OCI-LY1 (cell line): ENCODE results near the gene DHH.

Experiments
- H2AFZ ChIP-seq: fragments of 200-600 bp; sonication (generic), shearing (Covaris generic); 2 replicates; pipeline ENCODE4 v1.6.0; 2014; ENCODE audit warnings: antibody characterized with exemption, mild to moderate bottlenecking, low read length
- H3F3A ChIP-seq: fragments of 200-600 bp; sonication (generic), shearing (Covaris generic); 2 replicates; pipeline ENCODE4 v1.6.0; 2014; ENCODE audit warnings: mild to moderate bottlenecking, antibody characterized with exemption, low read length, moderate library complexity; ENCODE audit not compliant: insufficient read depth
- H3K27ac ChIP-seq: fragments of 200-600 bp; sonication (generic); 2 replicates; pipeline ENCODE4 v1.5.1; 2014; ENCODE audit warnings: low read length, mixed run types, mild to moderate bottlenecking, low read depth; ENCODE audit not compliant: poor library complexity, severe bottlenecking
- H3K27me3 ChIP-seq: fragments of 200-600 bp; sonication (generic); 2 replicates; pipeline ENCODE4 v1.6.0; 2014; ENCODE audit warnings: antibody characterized with exemption, mild to moderate bottlenecking, low read length, moderate library complexity; ENCODE audit not compliant: insufficient read depth
- H3K36me3 ChIP-seq: fragments of 200-600 bp; sonication (generic); 2 replicates; pipeline ENCODE4 v1.6.1; 2014; ENCODE audit warnings: mild to moderate bottlenecking, antibody characterized with exemption, low read length, moderate library complexity, mixed read lengths; ENCODE audit not compliant: insufficient read depth
- H3K4me1 ChIP-seq: fragments of 200-600 bp; sonication (generic); 2 replicates; pipeline ENCODE4 v1.5.1; 2014; ENCODE audit warnings: mild to moderate bottlenecking, low read length, moderate library complexity; ENCODE audit not compliant: insufficient read depth, severe bottlenecking
- H3K4me2 ChIP-seq: fragments of 200-600 bp; sonication (generic), shearing (Covaris generic); 2 replicates; pipeline ENCODE4 v1.6.1; 2014; ENCODE audit warnings: low read length
- H3K4me3 ChIP-seq: fragments of 200-600 bp; sonication (generic); 2 replicates; pipeline ENCODE4 v1.5.1; 2014; ENCODE audit warnings: low read length, low read depth, mild to moderate bottlenecking, mixed read lengths; ENCODE audit not compliant: poor library complexity, severe bottlenecking
- H3K79me2 ChIP-seq: fragments of 200-600 bp; shearing (Covaris generic); 2 replicates; pipeline ENCODE4 v1.6.1; 2016; ENCODE audit warnings: mixed run types, low read length, mixed read lengths; ENCODE audit not compliant: insufficient read depth
- H3K9ac ChIP-seq: fragments of 200-600 bp; sonication (generic), shearing (Covaris generic); 2 replicates; pipeline ENCODE4 v1.6.1; 2014; ENCODE audit warnings: mild to moderate bottlenecking, low read length, mixed read lengths
- H3K9me2 ChIP-seq: fragments of 200-600 bp; sonication (generic), shearing (Covaris generic); 2 replicates; pipeline ENCODE4 v1.6.1; 2014; ENCODE audit warnings: low read depth, mild to moderate bottlenecking, low read length, mixed read lengths
- H3K9me3 ChIP-seq: fragments of 200-600 bp; shearing (Covaris generic); 2 replicates; pipeline ENCODE4 v1.6.1; 2014; ENCODE audit warnings: low read length, mixed read lengths
- H4K20me1 ChIP-seq: fragments of 200-600 bp; sonication (generic), shearing (Covaris generic); 2 replicates; pipeline ENCODE4 v1.6.0; 2016; ENCODE audit warnings: mild to moderate bottlenecking, low read length; ENCODE audit not compliant: insufficient read depth
- EZH2 ChIP-seq: fragments of 200-600 bp; sonication (generic), shearing (Covaris generic); IDR thresholded peaks from 2 replicates; pipeline ENCODE4 v1.8.0; 2017; ENCODE audit warnings: borderline replicate concordance, mixed run types, mild to moderate bottlenecking, antibody characterized with exemption, low read length, moderate library complexity, mixed read lengths
- TF ChIP-seq, protein P1 (sequence below): fragments of 200-600 bp; sonication (generic), shearing (Covaris generic); IDR thresholded peaks from 2 replicates; pipeline ENCODE4 v1.5.1; 2017; ENCODE audit warnings: mild to moderate bottlenecking, antibody characterized with exemption, low read length, moderate library complexity, mixed read lengths

The DHH gene

DNA sequence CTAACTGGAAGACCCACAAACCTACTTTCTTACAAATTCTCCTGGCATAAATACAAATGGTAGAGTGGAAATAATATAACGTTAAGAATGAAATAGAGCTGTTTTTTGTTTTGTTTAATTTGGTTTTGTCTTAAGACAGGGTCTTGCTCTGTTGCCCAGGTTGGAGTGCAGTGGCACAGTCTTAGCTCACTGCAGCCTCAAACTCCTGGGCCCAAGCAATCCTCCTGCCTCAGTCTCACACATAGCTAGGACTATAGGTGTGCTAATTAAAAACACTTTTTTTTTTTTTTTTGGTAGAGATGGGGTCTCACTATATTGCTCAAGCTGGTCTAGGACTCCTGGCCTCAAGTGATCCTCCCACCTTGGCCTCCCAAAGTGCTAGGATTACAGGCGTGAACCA is 4.1 kb upstream of the DHH start:
- Histone ChIP-seq H3K9me2 (no peaks in the 10 kb centered on the region), H3K9me3 (no peaks in the 10 kb centered on the region), H3K4me3 (no peak overlapping the region), H2AFZ (no peak overlapping the region), H3K27me3 (no peaks in the 10 kb centered on the region; the same call in 1 of the 2 replicates), H3K79me2 (no peaks in the 10 kb centered on the region), H3K4me1 (peaks cover 11% of the 10 kb centered on the region), H3K27ac (no peak overlapping the region), H4K20me1 (no peaks in the 10 kb centered on the region), H3K36me3 (peaks cover 53% of the 10 kb centered on the region), H3K4me2 (no peak overlapping the region), H3K9ac (no peak overlapping the region), H3F3A (no peaks in the 10 kb centered on the region)
- TF ChIP-seq, protein P1, sequence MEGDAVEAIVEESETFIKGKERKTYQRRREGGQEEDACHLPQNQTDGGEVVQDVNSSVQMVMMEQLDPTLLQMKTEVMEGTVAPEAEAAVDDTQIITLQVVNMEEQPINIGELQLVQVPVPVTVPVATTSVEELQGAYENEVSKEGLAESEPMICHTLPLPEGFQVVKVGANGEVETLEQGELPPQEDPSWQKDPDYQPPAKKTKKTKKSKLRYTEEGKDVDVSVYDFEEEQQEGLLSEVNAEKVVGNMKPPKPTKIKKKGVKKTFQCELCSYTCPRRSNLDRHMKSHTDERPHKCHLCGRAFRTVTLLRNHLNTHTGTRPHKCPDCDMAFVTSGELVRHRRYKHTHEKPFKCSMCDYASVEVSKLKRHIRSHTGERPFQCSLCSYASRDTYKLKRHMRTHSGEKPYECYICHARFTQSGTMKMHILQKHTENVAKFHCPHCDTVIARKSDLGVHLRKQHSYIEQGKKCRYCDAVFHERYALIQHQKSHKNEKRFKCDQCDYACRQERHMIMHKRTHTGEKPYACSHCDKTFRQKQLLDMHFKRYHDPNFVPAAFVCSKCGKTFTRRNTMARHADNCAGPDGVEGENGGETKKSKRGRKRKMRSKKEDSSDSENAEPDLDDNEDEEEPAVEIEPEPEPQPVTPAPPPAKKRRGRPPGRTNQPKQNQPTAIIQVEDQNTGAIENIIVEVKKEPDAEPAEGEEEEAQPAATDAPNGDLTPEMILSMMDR: no peak
- no peak for TF ChIP-seq EZH2

DNA sequence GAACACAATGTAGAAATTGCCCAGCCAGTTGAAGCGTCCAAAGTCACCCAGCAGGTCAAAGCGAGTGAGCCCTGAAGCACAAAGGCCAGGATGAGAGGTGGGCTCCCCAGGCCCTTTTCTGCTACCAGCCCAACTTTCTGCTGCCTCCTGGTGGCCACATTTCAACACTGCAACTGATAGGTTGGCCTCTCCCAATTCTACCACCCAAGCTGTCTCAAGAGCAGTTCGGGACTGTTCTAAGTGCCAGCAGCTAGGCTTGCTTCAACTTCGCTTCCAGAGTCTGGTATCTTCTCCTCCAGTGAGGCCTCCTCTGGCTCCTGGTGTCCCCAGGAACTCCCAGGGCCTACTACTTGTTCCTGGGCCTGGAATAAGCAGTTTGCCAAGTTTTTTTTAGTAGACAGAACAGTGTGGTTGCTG is 3.4 kb upstream of the DHH start:
- Histone ChIP-seq H3F3A (no peaks in the 10 kb centered on the region), H3K4me1 (peaks cover 12% of the 10 kb centered on the region), H3K9me3 (no peaks in the 10 kb centered on the region), H3K4me2 (no peak overlapping the region), H3K27ac (no peak overlapping the region), H3K27me3 (no peaks in the 10 kb centered on the region; the same call in 1 of the 2 replicates), H3K9ac (no peak overlapping the region), H3K36me3 (peaks cover 47% of the 10 kb centered on the region), H3K9me2 (no peaks in the 10 kb centered on the region), H3K79me2 (no peaks in the 10 kb centered on the region), H4K20me1 (no peaks in the 10 kb centered on the region), H3K4me3 (no peak overlapping the region), H2AFZ (no peak overlapping the region)
- TF ChIP-seq, protein P1: peak; percentile 79
- TF ChIP-seq EZH2: no peak

DNA sequence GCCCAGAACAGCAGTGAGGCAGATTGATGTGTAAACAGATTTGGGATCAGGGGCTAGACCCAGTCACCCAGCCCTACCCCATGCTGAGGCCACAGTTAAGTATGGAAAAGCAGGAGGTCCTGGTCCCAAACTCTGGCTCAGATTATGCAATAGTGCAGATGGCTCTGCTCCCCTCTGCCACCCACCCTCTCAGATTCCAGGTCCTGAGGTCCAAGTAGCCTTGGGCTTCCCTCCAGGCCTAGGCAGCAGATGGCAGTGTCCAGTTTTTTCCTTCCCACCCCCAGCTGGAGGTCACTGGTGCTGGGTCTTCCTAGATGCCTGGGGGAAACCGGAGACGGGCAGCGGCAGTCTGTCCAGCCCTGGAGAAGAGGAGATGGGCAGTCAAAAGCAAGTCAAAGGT is 2.8 kb upstream of the DHH start:
- Histone ChIP-seq H3K27ac (no peak overlapping the region), H3K27me3 (no peaks in the 10 kb centered on the region; the same call in 1 of the 2 replicates), H3K4me3 (no peak overlapping the region), H3K9me2 (no peaks in the 10 kb centered on the region), H2AFZ (no peak overlapping the region), H3K9ac (no peak overlapping the region), H3F3A (no peaks in the 10 kb centered on the region), H3K4me1 (peaks cover 16% of the 10 kb centered on the region), H3K4me2 (no peak overlapping the region), H4K20me1 (no peaks in the 10 kb centered on the region), H3K79me2 (no peaks in the 10 kb centered on the region), H3K36me3 (peaks cover 40% of the 10 kb centered on the region), H3K9me3 (no peaks in the 10 kb centered on the region)
- no peak for TF ChIP-seq EZH2
- TF ChIP-seq, protein P1: no peak
